Measurements from ENCODE around the gene GAN. TPM values are rescaled to one million over a fixed set of nuclear protein-coding genes. Genes with fewer than 3 reads are reported as not detected.

The GAN gene
- total RNA-seq, 2 experiments from 2014 or later = 10.0 to 10.7 TPM

Other genes starting within 250 kb of the GAN start
- under 1 TPM; 0.36 to 0.39 TPM for gene C16orf46, start 237.7 kb upstream of the GAN start, total RNA-seq
- gene GCSH, start 218.6 kb upstream of the GAN start, total RNA-seq = 10 to 100 TPM; 31.7 to 33.6 TPM
- gene BCO1, start 76.3 kb upstream of the GAN start, total RNA-seq = not detected
- 10 to 100 TPM; 28.1 to 29.7 TPM for gene CMIP, start 129.8 kb downstream of the GAN start, total RNA-seq